Measurements from ENCODE around the gene SMG9. TPM values are rescaled to one million over a fixed set of nuclear protein-coding genes. Genes with fewer than 3 reads are reported as not detected.

SMG9 gene
- total RNA-seq, 6 experiments from 2014 or later: 6.5 to 13.5 (median 9.8) TPM

GRCh38 chr19:43784241-43784980, 29.6 kb upstream of the SMG9 start:
- TF ChIP-seq POLR2A (IDR thresholded peaks at IDR 0.05) (no peak), CTCF (IDR thresholded peaks at IDR 0.05) (no peak)
- Histone ChIP-seq H3K36me3 (no peaks in the 10 kb centered on the region), H3K4me1 (no peaks in the 10 kb centered on the region), H3K27me3 (no peaks in the 10 kb centered on the region), H3K27ac (no peak overlapping the region), H3K4me3 (no peak overlapping the region), H3K9me3 (no peaks in the 10 kb centered on the region)
- WGBS (ENCODE audit: insufficient coverage, low coverage, low lambda C conversion rate, missing lambda C conversion rate): 48% methylated on average over 4 of the region's 4 CpGs
- DNase-seq: no peak
- intact Hi-C loops (cut with DNase I): loop anchor here in 1 of 2 donors (5.0 kb wide), 1 partner anchor 37 kb away; no protein-coding TSS in a partner anchor
- peak in 1 of 4 donors; percentile 36 for ATAC-seq

GRCh38 chr19:43783636-43784035, 28.9 kb upstream of the SMG9 start:
- no peak overlapping the region for H3K4me3 ChIP-seq
- ATAC-seq (no peak), DNase-seq (no peak)
- no peaks in the 10 kb centered on the region for H3K9me3 ChIP-seq
- H3K36me3 ChIP-seq: no peaks in the 10 kb centered on the region
- 74% methylated on average over 8 of the region's 8 CpGs for WGBS (ENCODE audit: insufficient coverage, low coverage, low lambda C conversion rate, missing lambda C conversion rate)
- no peaks in the 10 kb centered on the region for H3K4me1 ChIP-seq
- TF ChIP-seq CTCF (IDR thresholded peaks at IDR 0.05) (no peak), POLR2A (IDR thresholded peaks at IDR 0.05) (no peak)
- no peak overlapping the region for H3K27ac ChIP-seq
- intact Hi-C loops (cut with DNase I): loop anchor here in 1 of 2 donors (5.0 kb wide), 1 partner anchor 36 kb away; no protein-coding TSS in a partner anchor
- H3K27me3 ChIP-seq: no peaks in the 10 kb centered on the region

GRCh38 chr19:43782689-43783231, 28.0 kb upstream of the SMG9 start:
- no peaks in the 10 kb centered on the region for H3K36me3 ChIP-seq
- no CpG with 5 or more reads among the region's 24 CpGs for WGBS (ENCODE audit: insufficient coverage, low coverage, low lambda C conversion rate, missing lambda C conversion rate)
- ATAC-seq (no peak), DNase-seq (no peak)
- no peaks in the 10 kb centered on the region for H3K27me3 ChIP-seq
- H3K9me3 ChIP-seq: no peaks in the 10 kb centered on the region
- no peak overlapping the region for H3K4me3 ChIP-seq
- no peak overlapping the region for H3K27ac ChIP-seq
- TF ChIP-seq POLR2A (IDR thresholded peaks at IDR 0.05) (no peak), CTCF (IDR thresholded peaks at IDR 0.05) (no peak)
- H3K4me1 ChIP-seq: no peaks in the 10 kb centered on the region
- intact Hi-C loops (cut with DNase I): loop anchor here in 1 of 2 donors (5.0 kb wide), 1 partner anchor 35 kb away; no protein-coding TSS in a partner anchor

- no peak for DNase-seq
- Histone ChIP-seq H3K9me3 (no peaks in the 10 kb centered on the region), H3K27ac (no peak overlapping the region), H3K4me3 (no peak overlapping the region), H3K27me3 (no peaks in the 10 kb centered on the region), H3K36me3 (no peaks in the 10 kb centered on the region), H3K4me1 (no peaks in the 10 kb centered on the region)
- intact Hi-C loops (cut with DNase I): loop anchor here in 1 of 2 donors (5.0 kb wide), 1 partner anchor 35 kb away; no protein-coding TSS in a partner anchor
- WGBS (ENCODE audit: insufficient coverage, low coverage, low lambda C conversion rate, missing lambda C conversion rate): 24% methylated on average over 4 of the region's 8 CpGs
- ATAC-seq: no peak
- TF ChIP-seq CTCF (IDR thresholded peaks at IDR 0.05) (no peak), POLR2A (IDR thresholded peaks at IDR 0.05) (no peak)
Measured at GRCh38 chr19:43782311-43782660, 27.5 kb upstream of the SMG9 start.

Data from right lobe of liver (tissue), 6 donors.